H1 (cell line): ENCODE results near the gene CDC37. TPM values are rescaled to one million over a fixed set of nuclear protein-coding genes. Genes with fewer than 3 reads are reported as not detected.
A peak's percentile ranks its signal among the peaks of the same experiment; 100 is the strongest.

Source experiments
- CTCF ChIA-PET: fragments of 300-600 bp; sonication (Branson Sonifier 250); formaldehyde crosslinking; loops from one replicate; lab custom pipeline; 2021; ENCODE audit not compliant: partially characterized antibody; lab: Charles Lee
- POLR2A ChIA-PET: fragments of 300-600 bp; sonication (Branson Sonifier 250); formaldehyde crosslinking; loops from one replicate; lab custom pipeline; 2021; ENCODE audit warnings: inconsistent platforms; ENCODE audit not compliant: partially characterized antibody; lab: Charles Lee
- DNase-seq, 2 experiments: peaks; one replicate each; pipeline versions ENCODE4 v3.0.0 to v3.0.0-alpha.2; 2010 to 2022; ENCODE audit warnings: low spot score in 2 of 2, low read depth in 1 of 2, mixed read lengths in 1 of 2
- FAIRE-seq: peaks from 2 replicates; lab custom pipeline; 2011; peaks lifted over from hg19 to GRCh38; lab: Jason Lieb, UNC
- H2AFZ ChIP-seq: 2 replicates; pipeline ENCODE4 v1.8.1; 2012; ENCODE audit warnings: low read length, inconsistent platforms
- H2AK5ac ChIP-seq: 2 replicates; pipeline ENCODE4 v1.6.1; 2013; ENCODE audit warnings: low read depth, low read length
- H2BK120ac ChIP-seq: replicated peaks from 2 replicates; pipeline ENCODE3; 2013; ENCODE audit warnings: low read depth, low read length, inconsistent platforms
- H2BK12ac ChIP-seq: 2 replicates; pipeline ENCODE4 v1.6.1; 2013; ENCODE audit warnings: low read depth, low read length
- H2BK15ac ChIP-seq: 2 replicates; pipeline ENCODE4 v1.6.1; 2013; ENCODE audit warnings: low read length
- H2BK20ac ChIP-seq: 2 replicates; pipeline ENCODE4 v1.6.1; 2013; ENCODE audit warnings: low read length
- H2BK5ac ChIP-seq: 2 replicates; pipeline ENCODE4 v1.6.1; 2013; ENCODE audit warnings: low read depth, low read length
- H3K14ac ChIP-seq: 2 replicates; pipeline ENCODE4 v1.6.1; 2013; ENCODE audit warnings: inconsistent platforms; ENCODE audit not compliant: insufficient read length
- H3K18ac ChIP-seq: 2 replicates; pipeline ENCODE4 v1.6.1; 2013; ENCODE audit warnings: low read length; ENCODE audit errors: extremely low read depth
- H3K23ac ChIP-seq: 2 replicates; pipeline ENCODE4 v1.6.1; 2013; ENCODE audit warnings: inconsistent platforms; ENCODE audit not compliant: insufficient read length
- H3K23me2 ChIP-seq: 2 replicates; pipeline ENCODE4 v1.6.1; 2013; ENCODE audit warnings: low read depth, low read length
- H3K27ac ChIP-seq: 2 replicates; pipeline ENCODE4 v1.6.1; 2011; ENCODE audit warnings: low read depth, low read length, inconsistent platforms
- H3K27me3 ChIP-seq, 4 experiments: replicated peaks in 1 of 4; 1 replicate in 1 of 4; 2 replicates in 3 of 4; pipeline versions ENCODE4 v1.6.1 to v1.8.1; 2011 to 2013; ENCODE audit warnings: low read length in 3 of 4, mild to moderate bottlenecking in 3 of 4, inconsistent platforms in 2 of 4, mixed read lengths in 2 of 4, moderate library complexity in 1 of 4; ENCODE audit not compliant: control insufficient read depth in 3 of 4, insufficient read depth in 3 of 4; ENCODE audit errors: extremely low read depth in 1 of 4
- H3K36me3 ChIP-seq, 4 experiments: 2 replicates each; pipeline versions ENCODE4 v1.6.1 to v1.8.1; 2011 to 2013; ENCODE audit warnings: mild to moderate bottlenecking in 4 of 4, low read length in 3 of 4, moderate library complexity in 2 of 4, control low read depth in 1 of 4, inconsistent platforms in 1 of 4; ENCODE audit not compliant: insufficient read depth in 4 of 4, control insufficient read depth in 2 of 4
- H3K4ac ChIP-seq: replicated peaks from 2 replicates; pipeline ENCODE3; 2013; ENCODE audit warnings: low read length, low read depth, mixed read lengths, inconsistent platforms; ENCODE audit not compliant: insufficient read length
- H3K4me1 ChIP-seq, 4 experiments: replicated peaks in 1 of 4; 1 replicate in 1 of 4; 2 replicates in 3 of 4; pipeline versions ENCODE4 v1.6.1 to v1.8.1; 2011 to 2013; ENCODE audit warnings: low read length in 3 of 4, inconsistent platforms in 2 of 4, mixed read lengths in 1 of 4; ENCODE audit not compliant: insufficient read depth in 4 of 4, control insufficient read depth in 3 of 4
- H3K4me2 ChIP-seq, 2 experiments: 2 replicates each; pipeline versions ENCODE4 v1.6.1 to v1.8.1; 2011 to 2013; ENCODE audit warnings: low read depth in 2 of 2, low read length in 2 of 2, control low read depth in 1 of 2, inconsistent platforms in 1 of 2, mild to moderate bottlenecking in 1 of 2; ENCODE audit not compliant: insufficient read depth in 1 of 2
- H3K4me3 ChIP-seq, 4 experiments: fragments of 200-600, 300-600 bp in 1 of 4; sonication (generic), shearing (Covaris generic), sonication (Bioruptor Twin) in 1 of 4; 2 replicates each; pipeline versions ENCODE4 v1.5.1 to v1.8.1; 2011 to 2016; ENCODE audit warnings: low read length in 4 of 4, low read depth in 3 of 4, control low read depth in 2 of 4, inconsistent platforms in 2 of 4, mild to moderate bottlenecking in 2 of 4, mixed read lengths in 1 of 4, moderate library complexity in 1 of 4; ENCODE audit not compliant: insufficient read depth in 2 of 4; ENCODE audit errors: extremely low read depth in 1 of 4
- H3K56ac ChIP-seq: replicated peaks from 2 replicates; pipeline ENCODE3; 2013; ENCODE audit warnings: low read depth, mild to moderate bottlenecking, mixed read lengths, low read length, inconsistent platforms; ENCODE audit not compliant: insufficient read length
- H3K79me1 ChIP-seq: 2 replicates; pipeline ENCODE4 v1.6.1; 2013; ENCODE audit warnings: low read depth, low read length, control low read depth
- H3K79me2 ChIP-seq, 2 experiments: 2 replicates each; pipeline versions ENCODE4 v1.6.1 to v1.8.1; 2012 to 2013; ENCODE audit warnings: low read length in 2 of 2, mild to moderate bottlenecking in 2 of 2, inconsistent platforms in 1 of 2; ENCODE audit not compliant: insufficient read depth in 2 of 2, control insufficient read depth in 1 of 2
- H3K9ac ChIP-seq, 4 experiments: replicated peaks in 1 of 4; 1 replicate in 1 of 4; 2 replicates in 3 of 4; pipeline versions ENCODE4 v1.6.1 to v1.8.1; 2011 to 2013; ENCODE audit warnings: low read depth in 3 of 4, low read length in 3 of 4, control low read depth in 2 of 4, mild to moderate bottlenecking in 2 of 4, moderate library complexity in 2 of 4, inconsistent platforms in 1 of 4; ENCODE audit errors: extremely low read depth in 1 of 4
- H3K9me3 ChIP-seq, 2 experiments: 2 replicates each; pipeline versions ENCODE4 v1.6.1 to v1.8.1; 2012 to 2013; ENCODE audit warnings: mild to moderate bottlenecking in 2 of 2, moderate library complexity in 2 of 2, control low read depth in 1 of 2, inconsistent platforms in 1 of 2, low read depth in 1 of 2, low read length in 1 of 2, mixed read lengths in 1 of 2; ENCODE audit not compliant: insufficient read depth in 2 of 2
- H4K20me1 ChIP-seq, 2 experiments: replicated peaks in 1 of 2; 2 replicates each; pipeline versions ENCODE3 to v1.8.1; 2011 to 2013; ENCODE audit warnings: inconsistent platforms in 2 of 2, low read length in 2 of 2, mild to moderate bottlenecking in 1 of 2; ENCODE audit not compliant: insufficient read depth in 2 of 2, control insufficient read depth in 1 of 2
- H4K5ac ChIP-seq: 2 replicates; pipeline ENCODE4 v1.6.1; 2013; ENCODE audit warnings: low read length, low read depth, mixed read lengths, inconsistent platforms; ENCODE audit not compliant: insufficient read length
- H4K8ac ChIP-seq: 2 replicates; pipeline ENCODE4 v1.8.0; 2013; ENCODE audit warnings: mild to moderate bottlenecking, moderate library complexity, low read length, inconsistent platforms; ENCODE audit not compliant: insufficient read depth; ENCODE audit errors: extremely low read depth
- H4K91ac ChIP-seq: replicated peaks from 2 replicates; pipeline ENCODE3; 2013; ENCODE audit warnings: low read length, mixed read lengths, inconsistent platforms; ENCODE audit not compliant: insufficient read length
- CTBP2 ChIP-seq: IDR thresholded peaks from 2 replicates; pipeline ENCODE4 v1.7.0; 2011; ENCODE audit warnings: borderline replicate concordance, mild to moderate bottlenecking, moderate library complexity, mixed read lengths, low read length; ENCODE audit not compliant: insufficient read depth, insufficient read length
- E2F6 ChIP-seq: IDR thresholded peaks from 2 replicates; pipeline ENCODE4 v1.6.1; 2012; ENCODE audit warnings: inconsistent platforms
- GABPA ChIP-seq: IDR thresholded peaks from 2 replicates; pipeline ENCODE4 v1.6.1; 2011; ENCODE audit warnings: mild to moderate bottlenecking, low read length, moderate library complexity, borderline replicate concordance; ENCODE audit not compliant: insufficient read depth
- RFX5 ChIP-seq: IDR thresholded peaks from 2 replicates; pipeline ENCODE4 v1.6.1; 2011; ENCODE audit warnings: low read depth, low read length, improper control_type of control experiment, borderline replicate concordance
- RXRA ChIP-seq: IDR thresholded peaks from 2 replicates; pipeline ENCODE4 v1.6.1; 2011; ENCODE audit warnings: low read depth, mild to moderate bottlenecking, low read length, moderate library complexity; ENCODE audit not compliant: insufficient read depth
- SIN3A ChIP-seq, 2 experiments: IDR thresholded peaks in 1 of 2; conservative IDR thresholded peaks in 1 of 2; 2 replicates each; pipeline ENCODE4 v1.6.1; 2011 to 2012; ENCODE audit warnings: low read length in 2 of 2, improper control_type of control experiment in 1 of 2, low read depth in 1 of 2, mild to moderate bottlenecking in 1 of 2
- SP2 ChIP-seq: IDR thresholded peaks from 2 replicates; pipeline ENCODE4 v1.6.1; 2012; ENCODE audit warnings: mild to moderate bottlenecking, low read length, inconsistent platforms
- SRF ChIP-seq: IDR thresholded peaks from 2 replicates; pipeline ENCODE4 v1.6.1; 2011; ENCODE audit warnings: mild to moderate bottlenecking, low read depth, low read length, moderate library complexity
- TAF7 ChIP-seq: optimal IDR thresholded peaks from 2 replicates; pipeline ENCODE3; 2011; ENCODE audit warnings: low read depth, mild to moderate bottlenecking, inconsistent platforms, low read length, moderate library complexity, borderline replicate concordance
- TBP ChIP-seq: IDR thresholded peaks from 2 replicates; pipeline ENCODE4 v1.6.1; 2011; ENCODE audit warnings: low read depth, low read length, improper control_type of control experiment
- ZNF274 ChIP-seq: IDR thresholded peaks from 2 replicates; pipeline ENCODE4 v1.7.0; 2012; ENCODE audit warnings: low read length, borderline replicate concordance; ENCODE audit errors: extremely low read depth
- WGBS, 2 experiments: shearing (Covaris generic) in 1 of 2; methylation state at CpG; one replicate each; pipeline versions ENCODE4 v1.1.6 to v1.1.7; 2013 to 2015; ENCODE audit warnings: low lambda C conversion rate in 2 of 2, mixed read lengths in 2 of 2, inconsistent platforms in 1 of 2, low coverage in 1 of 2, missing lambda C conversion rate in 1 of 2; ENCODE audit not compliant: insufficient replicate concordance in 2 of 2, insufficient coverage in 1 of 2, insufficient read length in 1 of 2; ENCODE audit errors: extremely low coverage in 1 of 2, missing lambda C conversion rate in 1 of 2; 5-methylcytosine and 5-hydroxymethylcytosine counted together
- polyA plus RNA-seq, 7 experiments: library from polyadenylated mRNA; depleted of rRNA in 3 of 7; stranded (reverse) in 5 of 7; unstranded in 2 of 7; fragments of >200 nt in 5 of 7; fragments of 200-250 nt in 2 of 7; gene quantifications; 1 replicate in 5 of 7; 2 replicates in 1 of 7; 4 replicates in 1 of 7; pipeline versions ENCODE4 v1.2.1 to v1.2.3, GENCODE V29; 2011 to 2013; ENCODE audit warnings: missing spikeins in 2 of 7, mixed read lengths in 2 of 7
- total RNA-seq: library from RNA; stranded (reverse); fragmentation: NEBNext Ultra II Directional; extraction: Animal tissue kit (Norgen Biotek cat#: 25700); gene quantifications from 2 replicates; pipeline ENCODE4 v1.2.1, GENCODE V29; 2021

Gene CDC37
- total and polyA plus RNA-seq, 2 of the 8 experiments (the other 6 are each of a cell fraction or from before 2014, with no cell fraction given): 162 to 181 TPM

DNA sequence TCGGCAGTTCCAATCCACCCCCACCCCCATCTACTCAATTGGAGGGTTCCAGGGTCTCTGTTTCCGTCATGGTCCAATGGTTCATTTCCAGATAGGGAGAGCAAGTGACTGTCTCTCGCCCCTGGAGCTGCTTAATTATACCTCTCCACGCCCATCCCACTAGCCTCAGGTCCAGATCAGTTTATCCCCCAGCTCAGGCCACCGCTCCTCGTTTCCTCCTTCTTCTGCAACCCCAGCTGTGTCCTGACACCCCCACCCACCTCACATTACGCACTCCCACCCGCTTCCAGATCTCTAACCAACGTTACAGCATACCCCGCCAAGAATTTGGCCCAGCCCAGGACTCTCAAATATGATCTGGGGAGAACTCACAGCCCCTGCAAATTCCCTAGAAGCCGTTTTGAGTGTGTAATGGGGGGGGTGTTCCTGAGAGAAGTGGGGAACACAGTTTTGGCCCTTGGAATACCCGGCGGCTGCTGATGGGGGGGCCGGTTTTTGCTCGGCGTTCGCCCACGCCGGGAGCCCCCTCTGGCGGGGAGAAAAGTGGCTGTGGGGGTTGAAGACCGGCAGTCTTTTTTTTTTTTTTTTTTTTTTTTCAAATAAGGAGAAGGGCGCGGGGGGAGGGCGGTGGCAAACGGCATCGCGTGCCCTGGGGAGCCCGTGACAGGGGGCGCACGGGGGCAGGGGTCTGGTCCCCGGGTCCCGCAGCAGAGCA is 15.3 kb upstream of the CDC37 start:
- Histone ChIP-seq H2BK20ac (no peak overlapping the region; the same call in 1 of the 2 replicates), H2BK12ac (no peak overlapping the region), H3K27ac (no peak overlapping the region), H2BK15ac (no peak overlapping the region), H3K4me3 (peak overlapping the region in 3 of 4 experiments; percentile 37 to 60 (median 55); a peak in 7 of 8 replicates), H3K9me3 (peaks cover 0 to 2% of the 10 kb centered on the region in 2 experiments; a peak in 1 of 4 replicates), H3K23me2 (peaks cover 14% of the 10 kb centered on the region; the same call in 1 of the 2 replicates), H3K56ac (no peak overlapping the region), H3K4me2 (peak overlapping the region; percentile 98), H3K79me2 (no peaks in the 10 kb centered on the region), H4K5ac (no peak overlapping the region), H3K14ac (no peak overlapping the region), H3K23ac (no peak overlapping the region), H2BK120ac (no peak overlapping the region), H4K8ac (no peak overlapping the region), H3K4me1 (peaks cover 5 to 26% (median 13%) of the 10 kb centered on the region in 4 experiments), H3K79me1 (no peaks in the 10 kb centered on the region), H2AFZ (no peak overlapping the region), H2BK5ac (no peak overlapping the region), H3K9ac (no peak overlapping the region), H3K27me3 (peaks cover 39 to 82% (median 71%) of the 10 kb centered on the region in 4 experiments), H4K91ac (peak overlapping the region; percentile 22), H3K36me3 (no peaks in the 10 kb centered on the region), H3K18ac (no peak overlapping the region), H2AK5ac (no peak overlapping the region), H4K20me1 (peaks cover 0 to 15% of the 10 kb centered on the region in 2 experiments), H3K4ac (no peak overlapping the region)
- CTCF ChIA-PET: interaction anchor here (0.9 to 9.4 kb wide), 13 partner anchors 11 to 393 kb away, joined by 3 to 172 read pairs (median 5); partner anchors contain the start of gene CDC37
- FAIRE-seq (no peak), DNase-seq (peak in 1 of 2 experiments; percentile 53)
- POLR2A ChIA-PET: interaction anchor here (0.6 to 5.0 kb wide), 3 partner anchors 14 to 98 kb away, joined by 3 to 33 read pairs (median 3); partner anchors contain the start of genes CDC37 and S1PR5
- WGBS, 2 experiments: 5% methylated on average over 24 of the region's 32 CpGs; no CpG with 5 or more reads in 1 of the 2 experiments
- no peak for TF ChIP-seq CTBP2
- TF ChIP-seq E2F6: no peak
- no peak for TF ChIP-seq SRF
- no peak for TF ChIP-seq TAF7
- no peak for TF ChIP-seq TBP
- TF ChIP-seq SP2: no peak
- no peak for TF ChIP-seq GABPA
- no peak for TF ChIP-seq ZNF274
- no peak for TF ChIP-seq RXRA
- no peak for TF ChIP-seq SIN3A (conservative IDR thresholded peaks at IDR 0.05 in 1 of 2, IDR thresholded peaks at IDR 0.05 in 1 of 2; ENCODE audit: low read depth in 1 of 2, low read length in 2 of 2)
- no peak for TF ChIP-seq RFX5
